OCI-LY3 (cell line): ENCODE measurements around the gene PC.

ENCODE experiments used
- CTCF ChIP-seq: fragments of 200-600, 300-600 bp; sonication (generic); IDR thresholded peaks from 2 replicates; pipeline ENCODE4 v1.5.1; 2014; ENCODE audit warnings: antibody characterized with exemption, low read length, low read depth
- EZH2phosphoT487 ChIP-seq: fragments of 200-600 bp; shearing (Covaris generic); IDR thresholded peaks from 2 replicates; pipeline ENCODE4 v1.6.1; 2018; ENCODE audit warnings: antibody characterized with exemption, mixed run types, low read depth

GRCh38 chr11:67007126-67007525 lies 48.9 kb upstream of the PC start:
- TF ChIP-seq CTCF, result no peak
- no peak for TF ChIP-seq EZH2phosphoT487
